HG02798 (cell line): Measurements from ENCODE around the gene FYN.
"Not testable (repeated sequence)": the region's sequence is repeated elsewhere in the genome, so short reads cannot be mapped to it uniquely, and the experiment has no call there.

Experiments used
- ATAC-seq: cut with Tn5 transposase; IDR thresholded peaks from one replicate; pipeline ENCODE4 v1.9.1; 2021; ENCODE audit warnings: mild to moderate bottlenecking; ENCODE audit not compliant: unreplicated experiment, poor library complexity

FYN gene

DNA sequence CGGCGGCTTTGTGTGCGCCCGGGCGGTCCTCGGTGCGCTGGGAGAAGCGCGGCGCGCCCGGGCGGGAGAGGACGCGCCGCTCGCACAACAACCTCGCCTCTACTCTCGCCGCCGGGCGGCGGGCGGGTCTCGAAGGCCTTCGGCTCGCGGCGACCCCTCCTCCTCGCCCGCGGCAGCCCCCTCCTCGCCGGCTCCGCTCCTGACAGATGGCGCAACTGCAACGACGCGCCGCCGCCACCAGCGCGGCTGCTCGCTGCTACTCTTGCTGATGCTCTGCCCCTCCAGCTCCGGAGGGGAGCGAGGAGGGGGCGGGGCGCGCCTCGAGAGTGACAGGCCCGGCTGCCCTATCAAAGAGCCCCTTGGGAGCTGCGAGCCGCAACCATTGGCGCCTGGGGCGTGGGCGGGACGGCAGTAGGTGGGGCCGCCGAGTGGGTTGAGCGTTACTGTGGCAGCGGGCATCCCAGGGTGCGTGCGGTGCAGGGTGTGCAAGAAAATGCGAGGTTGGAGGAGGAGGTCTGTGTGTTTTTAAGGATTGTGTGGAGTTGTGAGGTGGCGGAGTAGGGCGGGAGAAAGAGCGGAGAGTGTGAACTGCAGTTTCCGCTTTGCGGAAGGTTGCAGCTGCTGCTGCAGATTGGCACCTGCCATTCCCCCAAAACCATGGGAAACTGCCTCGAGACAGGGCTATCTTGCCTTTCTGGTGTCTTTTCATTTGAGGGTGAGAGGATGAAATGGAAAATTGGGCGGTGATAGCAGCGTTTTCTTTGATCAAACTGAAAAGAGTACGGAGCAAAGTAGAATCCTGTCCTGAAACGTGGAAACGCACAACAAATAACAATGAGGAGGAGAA, at the start of gene FYN:
Gene FYN, minus strand, starts transcription at position 275 of the 847 bp plus-strand sequence. CDS start 153,401 bp downstream, outside the sequence.
- ATAC-seq, result peak; percentile 99

DNA sequence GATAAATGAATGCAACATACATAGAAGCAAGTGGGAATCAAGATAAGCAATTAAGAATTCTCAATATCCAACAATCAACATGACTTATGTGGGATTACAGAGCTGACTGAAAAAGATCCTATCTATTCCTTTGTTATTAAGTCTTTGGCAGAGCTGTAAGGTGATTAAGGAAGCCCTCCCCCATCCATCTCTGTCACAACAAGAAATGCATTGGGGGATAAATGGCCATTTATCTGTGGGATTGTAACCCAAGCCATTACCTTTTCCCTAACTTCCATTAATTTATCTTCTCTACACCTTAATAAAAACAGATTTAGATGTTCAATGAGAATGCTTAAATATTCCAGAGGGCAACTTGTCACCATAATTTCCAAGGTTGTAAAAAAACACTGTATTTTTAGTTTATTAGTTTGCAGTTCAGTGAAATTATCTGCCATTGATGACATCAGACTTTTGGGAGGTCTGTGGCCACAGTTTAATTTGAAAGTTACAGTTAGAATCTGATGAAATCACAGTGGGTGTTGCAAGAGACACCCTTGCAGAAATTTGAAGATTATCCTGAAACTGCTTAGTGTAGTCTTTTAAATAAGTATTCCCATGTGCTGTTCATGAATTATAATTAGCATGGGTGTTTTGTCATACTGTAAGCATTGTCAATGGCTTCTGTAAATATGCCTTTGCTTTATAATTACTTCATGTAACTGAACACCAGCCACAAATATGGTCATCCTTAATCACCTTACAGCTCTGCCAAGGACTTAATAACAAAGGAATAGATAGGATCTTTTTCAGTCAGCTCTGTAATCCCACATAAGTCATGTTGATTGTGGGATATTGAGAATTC, 49.4 kb upstream of the FYN start:
- ATAC-seq, result no peak

DNA sequence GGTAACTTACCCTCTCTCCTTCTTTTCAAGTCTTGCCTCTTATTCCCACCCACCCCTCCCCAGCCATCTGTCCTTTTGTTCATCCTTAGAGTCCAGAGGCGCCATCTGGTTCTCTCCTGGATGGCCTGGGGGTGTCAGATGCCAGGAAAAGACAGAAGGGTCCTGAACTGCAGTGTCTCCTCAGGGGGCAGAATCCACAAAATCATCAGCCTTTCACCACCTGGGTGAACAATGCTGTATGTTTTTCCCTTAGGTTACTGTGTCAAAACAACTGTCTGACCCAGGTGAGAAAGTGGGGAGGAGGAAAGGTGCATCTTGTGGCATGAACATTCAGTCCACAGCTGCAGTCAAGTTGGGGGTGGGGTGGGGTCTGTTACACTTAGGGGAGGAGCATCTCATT, 47.9 kb upstream of the FYN start:
- no peak for ATAC-seq

DNA sequence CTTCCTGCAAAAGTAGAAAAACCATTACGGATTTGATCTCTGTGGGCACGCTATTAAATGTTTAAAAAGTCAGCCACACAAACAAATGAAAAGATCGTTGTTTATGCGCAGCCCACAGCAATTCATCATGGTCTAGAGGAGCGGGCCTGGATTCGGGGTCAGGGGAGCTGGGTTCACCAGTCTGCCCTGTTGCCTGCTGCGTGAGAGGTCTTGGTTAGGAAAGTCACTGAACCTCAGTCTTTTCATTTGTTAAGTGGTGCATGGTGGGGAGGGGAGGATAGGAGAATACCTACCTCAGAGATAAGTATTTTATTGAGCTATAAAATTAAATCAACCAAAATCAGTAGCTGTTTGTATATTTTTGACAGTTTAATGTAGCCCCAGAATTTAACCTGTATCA, 47.3 kb upstream of the FYN start:
- no peak for ATAC-seq

DNA sequence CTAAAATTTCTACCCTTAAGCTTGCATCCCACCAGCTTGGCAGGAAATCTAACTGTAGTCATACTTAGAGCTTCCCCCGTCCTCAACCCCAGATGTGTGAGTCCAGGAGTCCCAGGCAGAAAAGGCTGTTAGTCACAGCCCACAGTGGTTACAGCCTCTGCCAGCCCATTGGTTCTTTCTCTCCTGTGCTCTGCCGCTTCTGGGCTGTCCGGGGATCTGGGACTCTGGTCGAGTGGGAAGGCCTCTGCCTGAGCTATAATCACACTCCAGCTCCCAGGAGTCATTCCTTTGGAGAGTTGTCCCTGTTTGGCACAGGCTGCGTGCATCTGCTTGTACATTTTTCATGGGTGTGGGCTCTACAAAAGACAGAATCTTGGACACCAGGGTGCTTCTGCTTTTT, 45.6 kb upstream of the FYN start:
- no peak for ATAC-seq

DNA sequence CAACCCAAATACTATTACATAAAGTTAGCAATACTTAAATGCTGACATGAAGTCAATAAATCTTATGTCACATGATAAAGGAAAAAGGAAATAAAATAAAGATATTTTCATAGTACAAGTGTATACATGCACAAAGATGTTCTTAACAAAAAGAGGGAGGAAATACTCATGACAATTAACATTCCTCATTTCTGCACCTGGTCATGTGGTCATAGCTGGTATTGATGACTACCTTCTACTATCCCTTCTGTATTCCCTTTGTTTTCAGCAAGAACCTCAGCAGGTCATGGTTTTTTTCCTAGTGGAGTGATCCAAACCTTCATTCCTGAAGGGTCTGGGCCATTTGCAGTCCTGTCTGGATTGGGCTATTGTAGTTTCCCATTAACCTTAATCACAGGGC, 43.5 kb upstream of the FYN start:
- no peak for ATAC-seq

DNA sequence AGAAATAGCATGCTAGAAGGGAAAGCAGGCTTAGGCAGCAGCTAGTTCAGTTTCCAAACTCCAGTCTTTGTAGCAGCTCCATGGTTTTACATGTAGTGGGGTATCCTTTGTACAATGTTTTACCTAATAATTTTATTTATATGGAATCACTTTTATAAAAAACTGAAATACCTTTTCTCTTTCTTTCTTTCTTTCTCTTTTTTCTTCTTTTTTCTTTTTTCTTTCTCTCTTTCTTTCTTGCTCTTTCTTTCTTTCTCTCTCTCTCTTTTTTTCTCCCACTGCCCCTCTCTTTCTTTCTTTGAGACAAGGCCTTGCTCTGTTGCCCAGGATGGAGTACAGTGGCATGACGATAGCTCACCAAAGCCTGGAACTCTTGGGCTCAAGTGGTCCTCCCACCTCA, 41.4 kb upstream of the FYN start:
- ATAC-seq, result no peak

DNA sequence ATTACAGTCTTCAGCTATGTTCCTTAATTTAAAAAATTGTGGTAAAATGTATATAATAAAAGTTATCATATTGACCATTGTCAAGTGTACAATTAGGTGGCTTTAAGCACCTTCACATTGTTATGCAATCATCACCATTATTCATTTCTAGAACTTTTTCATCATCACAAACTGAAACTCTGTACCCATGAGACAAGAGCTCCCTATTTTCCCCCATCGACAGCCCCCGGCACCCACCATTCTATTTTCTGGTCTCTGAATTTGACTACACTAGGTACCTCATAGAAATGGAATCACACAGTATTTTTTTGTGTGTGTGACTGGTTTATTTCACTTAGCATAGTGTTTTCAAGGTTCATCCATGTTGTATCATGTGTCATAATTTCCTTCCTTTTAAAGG, 39.7 kb upstream of the FYN start:
- ATAC-seq, result no peak

DNA sequence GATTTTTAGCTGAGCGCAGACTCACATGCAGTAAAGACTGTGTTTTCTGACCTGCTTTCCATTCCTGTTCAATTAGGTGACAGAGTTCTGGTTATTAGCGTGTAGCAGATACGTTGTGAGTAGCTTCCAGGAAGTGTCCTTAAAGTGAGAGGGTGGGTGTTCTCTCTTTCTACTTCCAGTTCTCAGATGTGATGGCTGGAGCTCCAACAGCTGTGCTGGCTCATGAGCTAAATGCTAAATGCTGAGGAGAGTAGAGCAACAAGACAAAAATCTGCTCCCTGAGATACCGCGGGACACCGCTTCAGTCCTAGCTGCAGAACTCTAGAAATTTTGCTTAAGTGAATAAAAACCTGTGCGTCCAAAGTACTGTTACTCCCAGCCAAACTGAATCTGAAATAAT, 38.2 kb upstream of the FYN start:
- ATAC-seq, result no peak

DNA sequence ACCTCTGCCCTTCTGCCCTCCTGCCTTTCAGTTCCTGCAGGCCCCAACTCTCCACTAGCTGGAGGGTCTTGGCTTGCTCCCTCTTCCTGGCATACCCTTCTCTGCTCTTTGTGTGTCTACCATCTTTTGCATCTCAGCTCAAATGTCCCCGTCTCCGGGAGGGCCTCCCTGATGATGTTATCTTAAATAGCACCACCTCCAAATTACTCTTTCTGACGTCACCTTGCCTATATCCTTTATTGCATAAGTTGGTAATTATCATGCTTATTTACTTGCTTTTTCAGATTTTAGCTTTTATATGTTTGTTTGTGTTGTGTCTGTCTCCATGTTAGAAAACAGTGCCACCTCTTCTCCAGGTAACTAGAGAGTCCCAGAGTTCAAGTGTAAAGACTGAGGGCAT, 36.0 kb upstream of the FYN start:
- no peak for ATAC-seq

DNA sequence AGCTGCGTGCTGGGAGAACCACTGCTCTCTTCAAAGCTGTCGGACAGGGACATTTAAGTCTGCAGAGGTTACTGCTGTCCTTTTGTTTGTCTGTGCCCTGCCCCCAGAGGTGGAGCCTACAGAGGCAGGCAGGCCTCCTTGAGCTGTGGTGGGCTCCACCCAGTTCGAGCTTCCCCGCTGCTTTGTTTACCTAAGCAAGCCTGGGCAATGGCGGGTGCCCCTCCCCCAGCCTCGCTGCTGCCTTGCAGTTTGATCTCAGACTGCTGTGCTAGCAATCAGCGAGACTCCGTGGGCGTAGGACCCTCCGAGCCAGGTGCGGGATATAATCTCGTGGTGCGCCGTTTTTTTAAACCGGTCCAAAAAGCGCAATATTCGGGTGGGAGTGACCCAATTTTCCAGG, 35.1 kb upstream of the FYN start:
- not testable (repeated sequence) for ATAC-seq

DNA sequence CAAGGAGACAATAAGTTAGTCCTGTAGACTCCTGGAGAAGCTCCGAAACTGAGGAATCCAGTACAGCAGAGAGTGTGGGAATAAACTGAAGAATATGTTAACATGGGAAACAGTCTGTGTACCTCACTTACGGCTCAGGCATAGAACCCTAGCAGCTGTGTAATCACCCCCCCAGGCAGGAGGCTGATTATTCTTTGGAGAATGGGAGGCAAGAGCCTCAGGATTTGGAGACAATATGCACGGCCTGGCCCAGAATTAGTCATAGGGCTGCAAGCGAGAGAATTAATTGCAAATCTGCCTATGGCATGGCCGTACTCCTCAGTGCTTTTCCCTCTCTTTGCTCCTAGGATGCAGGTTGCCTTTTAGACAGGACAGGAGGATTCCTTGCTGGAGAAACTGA, 27.5 kb upstream of the FYN start:
- ATAC-seq, result no peak

DNA sequence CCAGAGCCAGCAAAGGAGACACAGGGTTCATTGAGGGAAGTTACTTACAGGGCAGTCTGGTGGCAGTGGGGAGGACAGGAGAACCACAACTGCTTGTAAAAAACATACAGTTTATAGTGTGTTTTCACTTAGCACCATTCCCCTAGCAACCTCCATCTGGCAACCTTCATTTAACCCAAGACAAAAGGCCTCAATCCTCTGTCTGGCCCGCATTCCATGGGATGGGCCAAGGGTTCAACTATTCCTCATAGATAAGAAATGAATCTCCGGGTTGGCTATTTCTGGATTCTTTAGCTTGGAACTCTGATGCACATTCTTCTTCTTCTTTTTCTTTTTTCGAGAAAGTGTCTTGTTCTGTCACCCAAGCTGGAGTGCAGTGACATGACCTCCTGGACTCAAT, 26.3 kb upstream of the FYN start:
- no peak for ATAC-seq

DNA sequence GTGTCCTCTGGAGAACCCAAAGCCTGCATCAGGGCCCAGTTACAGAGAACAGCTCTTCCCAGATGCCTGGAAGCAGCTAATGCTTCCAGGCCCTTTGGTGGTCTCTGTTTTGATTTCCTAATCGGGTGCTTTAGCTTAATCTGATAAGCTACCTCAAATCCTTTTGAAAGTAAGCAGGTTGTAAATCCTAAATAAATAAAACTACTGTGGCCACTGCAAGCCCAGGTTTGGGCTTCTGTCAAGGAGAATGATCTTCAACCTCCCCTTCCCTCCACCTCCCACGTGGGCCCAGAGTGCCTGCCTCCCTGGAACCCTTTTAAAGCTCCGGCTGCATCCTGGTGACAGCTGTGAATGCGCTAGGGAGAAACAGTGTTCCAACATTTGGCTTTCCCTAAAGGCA, 25.2 kb upstream of the FYN start:
- ATAC-seq, result no peak

DNA sequence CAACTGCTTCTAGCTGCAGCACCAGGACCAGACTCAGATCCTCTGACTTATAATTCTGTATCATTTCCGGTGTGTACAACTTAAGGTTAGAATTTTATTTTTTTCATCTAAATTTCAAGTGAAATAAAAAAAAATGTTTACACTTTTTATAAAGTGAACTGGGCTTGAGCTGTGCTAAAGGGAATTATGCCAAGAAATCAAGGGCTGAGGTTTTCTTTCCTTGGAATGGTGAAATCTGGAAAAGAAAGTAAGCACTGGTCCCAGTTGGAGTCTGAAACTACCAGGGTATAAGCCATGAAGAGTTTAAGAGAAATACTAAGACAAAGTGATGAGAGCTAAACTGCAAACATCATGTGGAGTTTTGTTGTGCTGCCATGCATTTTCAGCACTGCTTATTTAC, 21.7 kb upstream of the FYN start:
- ATAC-seq, result no peak

DNA sequence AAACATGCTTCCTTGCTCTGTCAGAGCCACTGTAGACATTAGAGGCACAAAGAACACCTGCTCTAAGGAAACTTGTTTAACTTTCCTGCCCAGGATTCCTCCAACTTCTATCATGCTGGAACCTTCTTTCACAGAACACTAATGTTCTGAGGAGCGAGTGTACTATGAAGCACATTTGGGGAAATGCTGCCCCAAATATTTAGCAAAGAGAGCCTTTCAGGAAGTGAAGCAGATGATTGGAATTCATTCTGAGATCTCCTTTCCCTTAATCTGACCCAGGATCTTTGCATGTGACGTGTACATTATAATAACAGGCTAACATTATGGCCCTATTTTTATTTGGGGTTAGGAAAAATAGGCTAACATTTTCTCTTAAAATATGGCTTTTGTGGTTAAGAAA, 21.0 kb upstream of the FYN start:
- no peak for ATAC-seq

DNA sequence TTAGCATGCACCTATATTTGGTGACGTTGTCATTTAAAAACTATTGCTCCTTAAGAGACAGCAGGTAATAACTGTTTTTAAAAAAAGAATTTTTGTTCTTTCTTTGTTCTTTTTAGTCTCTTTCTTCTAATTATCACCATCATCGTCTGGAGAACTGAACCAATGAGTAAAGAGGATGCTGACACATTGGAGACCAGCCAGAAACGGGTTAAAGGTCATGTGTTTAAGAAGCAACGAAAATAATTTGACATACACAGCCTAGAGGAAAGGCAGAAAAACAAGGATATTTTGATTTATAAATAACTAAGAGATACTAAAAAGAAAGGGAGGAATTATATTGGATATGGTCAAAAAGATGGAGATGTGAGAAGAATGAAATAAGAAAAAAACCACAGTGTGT, 19.2 kb upstream of the FYN start:
- no peak for ATAC-seq

DNA sequence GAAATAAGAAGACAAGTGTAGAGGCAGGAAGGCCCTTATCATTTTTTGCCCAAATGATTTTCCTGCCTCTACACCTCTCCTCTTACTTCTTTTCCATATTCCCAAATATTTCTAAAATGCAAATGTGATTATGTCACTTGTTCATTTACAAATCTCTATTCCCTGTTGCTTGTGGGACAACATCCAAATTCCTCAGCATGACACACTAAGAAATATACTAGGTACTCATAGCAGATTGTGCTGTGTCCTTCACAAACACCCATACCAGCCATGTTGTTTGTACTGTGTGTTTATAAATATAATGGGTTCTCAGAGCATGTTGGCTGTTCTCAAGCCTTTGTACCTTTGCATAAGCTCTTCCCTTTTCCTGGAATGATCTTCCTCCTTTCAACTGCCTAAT, 17.7 kb upstream of the FYN start:
- ATAC-seq, result no peak

DNA sequence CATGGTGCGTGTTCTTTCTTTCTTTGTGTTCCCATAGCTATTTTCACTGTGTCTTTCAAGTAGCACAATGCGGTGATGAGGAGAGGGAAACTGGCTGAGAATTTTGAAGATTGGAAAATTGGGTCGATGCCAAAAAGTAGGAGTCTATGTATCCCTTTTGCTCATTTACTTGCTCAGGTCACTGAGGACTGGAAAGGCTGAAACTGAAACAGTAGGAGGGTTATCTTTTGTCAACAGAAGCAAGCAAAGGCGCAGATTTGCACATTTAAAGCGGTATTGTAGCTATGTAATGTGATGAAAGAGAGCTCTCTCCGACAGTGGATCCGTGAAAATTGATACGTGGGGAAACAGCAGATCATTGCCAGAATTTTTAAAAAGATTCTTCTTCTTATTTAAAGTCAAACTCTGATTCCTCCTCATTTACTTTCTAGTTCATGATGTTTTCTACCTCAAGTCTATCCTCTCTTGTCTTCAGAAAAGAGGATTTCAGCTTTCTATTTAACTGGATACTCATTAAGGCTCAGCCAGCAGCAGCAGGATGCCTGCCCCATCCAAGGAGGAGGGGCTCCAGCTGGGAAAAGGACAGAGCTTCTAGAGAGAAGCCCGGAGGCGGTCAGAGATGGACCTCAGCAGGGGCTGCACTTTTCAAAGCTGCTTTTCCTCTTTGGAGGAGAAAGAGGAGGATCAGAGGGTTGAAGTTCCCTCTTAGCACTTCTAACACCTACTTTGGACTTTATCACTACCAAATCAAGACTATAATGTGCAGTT, 15.9 kb upstream of the FYN start:
- ATAC-seq, result no peak

DNA sequence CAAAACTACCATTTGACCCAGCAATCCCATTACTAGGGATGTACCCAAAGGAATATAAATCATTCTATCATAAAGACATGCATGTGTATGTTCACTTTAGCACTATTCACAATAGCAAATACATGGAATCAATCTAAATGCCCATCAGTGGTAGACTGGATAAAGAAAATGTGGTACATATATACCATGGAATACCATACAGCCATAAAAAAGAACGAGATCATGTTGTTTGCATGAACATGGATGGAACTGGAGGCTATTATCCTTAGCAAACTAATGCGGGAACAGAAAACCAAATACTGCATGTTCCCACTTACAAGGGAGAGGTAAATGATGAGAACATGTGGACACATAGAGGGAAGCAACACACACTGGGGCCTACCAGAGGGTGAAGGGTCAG, 13.5 kb upstream of the FYN start:
- ATAC-seq, result not testable (repeated sequence)
